ENCODE measurements around the gene TAC3. TPM values are rescaled to one million over a fixed set of nuclear protein-coding genes. Genes with fewer than 3 reads are reported as not detected.
"Not testable (repeated sequence)": the region's sequence is repeated elsewhere in the genome, so short reads cannot be mapped to it uniquely, and the experiment has no call there.

Gene TAC3
- total and polyA plus RNA-seq, 5 donors, result not detected

GRCh38 chr12:56962247-56962646 lies 54.1 kb downstream of the TAC3 start:
- H3K9me3 ChIP-seq (ENCODE audit: control insufficient read depth, low read length); H3K4me1 ChIP-seq (ENCODE audit: control insufficient read depth, insufficient read depth, low read length); DNase-seq; ATAC-seq; H3K27me3 ChIP-seq (ENCODE audit: control insufficient read depth, insufficient read depth); H3K27ac ChIP-seq (ENCODE audit: low read length); H3K4me3 ChIP-seq (ENCODE audit: low read length); intact Hi-C loops (cut with DNase I): not testable (repeated sequence)
- WGBS, result 53% methylated on average over 4 of the region's 4 CpGs

Other genes with a start within 250 kb of the TAC3 start
- under 1 TPM in 2 of 4 donors, not detected in 2; 0.11 to 0.12 TPM for gene SDR9C7, start 82.1 kb downstream of the TAC3 start, total RNA-seq
- gene SDR9C7, start 82.1 kb downstream of the TAC3 start, polyA plus RNA-seq, result 0.05 TPM
- gene RDH16, start 58.9 kb downstream of the TAC3 start, total RNA-seq, result under 1 TPM; 0.06 to 0.31 (median 0.26) TPM
- gene RDH16, start 58.9 kb downstream of the TAC3 start, polyA plus RNA-seq, result 0.29 TPM
- 1 to 10 TPM; 3.7 to 4.5 (median 4.1) TPM for gene ZBTB39, start 10.0 kb downstream of the TAC3 start, total RNA-seq
- 1.9 TPM for gene ZBTB39, start 10.0 kb downstream of the TAC3 start, polyA plus RNA-seq
- under 1 TPM in 3 of 4 donors, not detected in 1; 0.28 to 0.43 (median 0.35) TPM for gene MYO1A, start 33.6 kb upstream of the TAC3 start, total RNA-seq
- 0.02 TPM for gene MYO1A, start 33.6 kb upstream of the TAC3 start, polyA plus RNA-seq
- 1 to 10 TPM; 4.4 to 6.1 (median 5.1) TPM for gene NEMP1, start 62.3 kb upstream of the TAC3 start, total RNA-seq
- 1.6 TPM for gene NEMP1, start 62.3 kb upstream of the TAC3 start, polyA plus RNA-seq
- gene NAB2, start 72.6 kb upstream of the TAC3 start, total RNA-seq, result 10 to 100 TPM; 12.8 to 22.7 (median 14.7) TPM
- 13.8 TPM for gene NAB2, start 72.6 kb upstream of the TAC3 start, polyA plus RNA-seq
- 10 to 100 TPM; 77.8 to 89.6 (median 83.6) TPM for gene STAT6, start 94.8 kb upstream of the TAC3 start, total RNA-seq
- gene STAT6, start 94.8 kb upstream of the TAC3 start, polyA plus RNA-seq, result 57.6 TPM
- gene LRP1, start 112.0 kb upstream of the TAC3 start, total RNA-seq, result 100 to 1,000 TPM in 3 of 4 donors, 10 to 100 TPM in 1; 79.7 to 181 (median 154) TPM
- 55.0 TPM for gene LRP1, start 112.0 kb upstream of the TAC3 start, polyA plus RNA-seq
- not detected for gene LRP1-AS, start 131.1 kb upstream of the TAC3 start, total RNA-seq
- gene LRP1-AS, start 131.1 kb upstream of the TAC3 start, polyA plus RNA-seq, result not detected
- gene NXPH4, start 200.3 kb upstream of the TAC3 start, total RNA-seq, result under 1 TPM in 3 of 4 donors, not detected in 1; 0.11 to 0.39 (median 0.29) TPM
- 1.2 TPM for gene NXPH4, start 200.3 kb upstream of the TAC3 start, polyA plus RNA-seq
- 10 to 100 TPM; 27.4 to 33.2 (median 29.9) TPM for gene SHMT2, start 213.2 kb upstream of the TAC3 start, total RNA-seq
- gene SHMT2, start 213.2 kb upstream of the TAC3 start, polyA plus RNA-seq, result 17.9 TPM
- 1 to 10 TPM in 3 of 4 donors, under 1 TPM in 1; 0.91 to 2.3 (median 1.6) TPM for gene STAC3, start 234.7 kb upstream of the TAC3 start, total RNA-seq
- gene STAC3, start 234.7 kb upstream of the TAC3 start, polyA plus RNA-seq, result 1.2 TPM